ENCODE data around the gene RUNDC1.

The RUNDC1 gene

DNA sequence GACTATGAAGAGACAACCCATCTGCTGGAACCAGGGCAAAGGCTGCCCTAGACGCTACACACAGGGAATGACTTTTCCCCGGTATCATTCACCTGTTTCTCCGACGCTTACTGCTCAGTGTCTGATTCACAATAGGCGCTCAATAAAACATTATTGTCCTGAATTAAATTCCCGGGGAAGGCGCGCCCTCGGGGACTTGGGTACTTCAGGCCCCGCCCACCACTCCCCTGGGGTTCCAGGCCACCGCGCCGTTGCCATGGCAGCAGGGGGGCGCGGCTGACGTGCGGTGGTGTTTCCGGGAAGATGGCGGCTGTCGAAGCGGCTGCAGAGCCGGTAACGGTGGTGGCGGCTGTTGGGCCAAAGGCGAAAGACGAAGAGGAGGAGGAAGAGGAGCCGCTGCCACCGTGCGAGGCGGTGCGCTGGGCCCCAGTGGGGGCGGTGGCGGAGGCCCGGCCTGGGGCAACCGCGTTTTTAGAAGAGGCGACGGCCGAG lies at the start of gene RUNDC1:
TSS of gene RUNDC1 (plus strand) at position 292 of the 492 bp plus-strand sequence. CDS start at position 304, 12 bp downstream.
- H3K9ac ChIP-seq (ENCODE audit: low read length): peak within 1 kb of the TSS; percentile 44
- H3K36me3 ChIP-seq (ENCODE audit: insufficient read depth, low read length): peaks cover 5% of the 10 kb centered on the region
- peak within 1 kb of the TSS; percentile 85 to 88 for H3K4me3 ChIP-seq (ENCODE audit: low read depth in 1 of 2, low read length in 2 of 2)
- H3K9me3 ChIP-seq (ENCODE audit: low read length): no peaks in the 10 kb centered on the region
- peak within 1 kb of the TSS; percentile 98 for H3K27ac ChIP-seq (ENCODE audit: low read depth, low read length)
- peaks cover 29% of the 10 kb centered on the region for H3K4me1 ChIP-seq (ENCODE audit: insufficient read depth, low read length)
- no peaks in the 10 kb centered on the region for H3K27me3 ChIP-seq (ENCODE audit: control insufficient read depth in 1 of 2, insufficient read depth in 2 of 2, low read length in 2 of 2)

DNA sequence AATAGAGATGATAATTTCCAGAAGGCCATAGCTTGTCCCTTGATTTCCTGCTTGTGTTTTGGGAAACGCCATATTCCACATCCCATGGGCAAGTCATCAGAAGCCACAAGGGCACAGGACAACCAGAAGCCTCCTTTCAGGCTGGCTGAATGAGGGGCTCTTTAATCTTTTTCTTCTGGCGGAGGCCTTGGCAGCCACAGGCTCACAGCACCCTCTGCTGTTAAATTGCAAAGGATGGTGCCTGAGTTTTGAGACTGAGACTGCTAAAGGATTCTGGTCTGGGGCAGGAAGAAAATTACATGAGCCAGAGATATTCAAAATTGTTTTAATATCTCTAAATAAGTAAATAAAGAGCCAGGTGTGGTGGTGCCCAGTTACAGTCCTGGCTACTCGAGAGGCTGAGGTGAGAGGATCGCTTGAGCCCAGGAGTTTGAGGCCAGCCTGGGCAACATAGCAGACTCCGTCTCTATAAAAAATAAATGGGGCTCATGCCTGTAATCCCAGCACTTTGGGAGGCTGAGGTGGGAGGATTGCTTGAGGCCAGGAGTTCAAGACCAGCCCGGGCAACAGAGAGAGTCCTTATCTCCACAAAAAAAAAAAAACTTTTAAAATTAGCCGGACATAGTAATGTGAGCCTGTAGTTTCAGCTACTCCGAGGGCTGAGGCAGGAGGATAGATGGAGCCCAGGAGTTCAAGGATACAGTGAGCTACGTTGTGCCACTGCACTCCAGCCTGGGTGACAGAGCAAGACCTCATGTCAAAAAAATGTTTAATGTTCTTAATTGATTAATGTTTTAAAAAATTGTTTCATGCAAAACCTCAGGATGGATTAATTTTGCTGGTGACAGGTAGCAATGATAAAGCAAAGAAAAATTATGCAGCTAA lies 42.4 kb upstream of the RUNDC1 start:
- Histone ChIP-seq H3K9ac (ENCODE audit: low read length) (no peak overlapping the region), H3K4me1 (ENCODE audit: insufficient read depth, low read length) (no peaks in the 10 kb centered on the region), H3K36me3 (ENCODE audit: insufficient read depth, low read length) (no peaks in the 10 kb centered on the region), H3K27ac (ENCODE audit: low read depth, low read length) (no peak overlapping the region), H3K4me3 (ENCODE audit: low read depth in 1 of 2, low read length in 2 of 2) (no peak overlapping the region), H3K9me3 (ENCODE audit: low read length) (no peaks in the 10 kb centered on the region), H3K27me3 (ENCODE audit: control insufficient read depth in 1 of 2, insufficient read depth in 2 of 2, low read length in 2 of 2) (no peaks in the 10 kb centered on the region)

DNA sequence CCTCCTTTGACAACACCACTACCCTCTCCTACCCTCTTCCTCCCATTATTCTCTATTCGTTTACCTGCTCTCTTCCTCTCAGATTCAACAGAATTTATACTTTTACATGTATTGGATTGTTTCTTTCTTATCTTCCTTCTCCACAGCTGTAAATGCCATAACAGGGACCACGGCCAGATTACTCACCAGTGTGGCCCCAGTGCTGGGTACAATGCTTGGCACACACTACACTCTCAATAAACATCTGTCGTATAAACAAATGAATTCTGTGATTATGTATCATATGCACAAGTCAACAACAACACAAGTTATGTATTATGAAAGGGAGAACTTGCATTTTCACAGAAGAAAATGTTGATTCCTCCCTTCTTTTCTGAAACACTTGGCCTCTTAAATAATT lies 36.2 kb upstream of the RUNDC1 start:
- H3K4me3 ChIP-seq (ENCODE audit: low read depth in 1 of 2, low read length in 2 of 2): no peak overlapping the region
- peaks cover 7% of the 10 kb centered on the region for H3K36me3 ChIP-seq (ENCODE audit: insufficient read depth, low read length)
- H3K9me3 ChIP-seq (ENCODE audit: low read length): no peaks in the 10 kb centered on the region
- no peak overlapping the region for H3K9ac ChIP-seq (ENCODE audit: low read length)
- H3K27me3 ChIP-seq (ENCODE audit: control insufficient read depth in 1 of 2, insufficient read depth in 2 of 2, low read length in 2 of 2): no peaks in the 10 kb centered on the region
- no peaks in the 10 kb centered on the region for H3K4me1 ChIP-seq (ENCODE audit: insufficient read depth, low read length)
- no peak overlapping the region for H3K27ac ChIP-seq (ENCODE audit: low read depth, low read length)

- peaks cover 24% of the 10 kb centered on the region for H3K36me3 ChIP-seq (ENCODE audit: insufficient read depth, low read length)
- no peak overlapping the region for H3K9ac ChIP-seq (ENCODE audit: low read length)
- H3K4me3 ChIP-seq (ENCODE audit: low read depth in 1 of 2, low read length in 2 of 2): no peak overlapping the region
- H3K9me3 ChIP-seq (ENCODE audit: low read length): no peaks in the 10 kb centered on the region
- H3K27ac ChIP-seq (ENCODE audit: low read depth, low read length): no peak overlapping the region
- no peaks in the 10 kb centered on the region for H3K4me1 ChIP-seq (ENCODE audit: insufficient read depth, low read length)
- no peaks in the 10 kb centered on the region for H3K27me3 ChIP-seq (ENCODE audit: control insufficient read depth in 1 of 2, insufficient read depth in 2 of 2, low read length in 2 of 2)
Measured at GRCh38 chr17:42946812-42947211, 33.6 kb upstream of the RUNDC1 start.

DNA sequence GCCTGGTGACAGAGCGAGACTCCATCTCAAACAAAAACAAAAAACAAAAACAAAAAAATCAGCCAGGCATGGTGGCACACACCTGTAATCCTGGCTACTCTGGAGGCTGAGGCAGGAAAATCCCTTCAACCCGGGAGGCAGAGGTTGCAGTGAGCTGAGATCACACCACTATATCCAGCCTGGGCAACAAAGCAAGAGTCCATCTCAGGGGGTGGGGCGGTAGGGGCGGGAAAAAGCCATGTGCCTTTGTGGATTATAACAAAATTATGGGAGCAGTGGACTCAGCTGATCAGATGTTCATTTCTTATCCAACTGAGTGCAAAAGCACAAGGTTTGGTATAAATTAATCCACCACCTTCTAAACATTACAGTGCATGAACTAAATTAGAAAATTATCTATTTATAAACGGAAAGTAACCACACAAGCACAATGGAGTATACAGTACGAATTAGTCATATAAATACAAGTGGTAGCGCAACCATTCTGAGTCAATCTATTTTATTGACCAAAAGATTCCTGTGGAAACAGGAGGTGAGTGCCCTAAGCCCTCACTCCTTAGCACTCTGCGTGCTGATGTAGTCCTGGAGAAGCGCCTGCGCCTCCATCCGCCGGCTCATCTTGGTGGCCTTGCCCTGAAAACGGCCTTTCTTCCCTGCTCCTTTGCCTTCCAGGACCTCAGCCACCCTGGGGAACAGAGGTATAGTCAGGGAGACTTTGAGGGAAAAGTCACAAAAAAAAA lies 30.2 kb upstream of the RUNDC1 start:
- peaks cover 50% of the 10 kb centered on the region for H3K36me3 ChIP-seq (ENCODE audit: insufficient read depth, low read length)
- no peak overlapping the region for H3K4me3 ChIP-seq (ENCODE audit: low read depth in 1 of 2, low read length in 2 of 2)
- no peak overlapping the region for H3K27ac ChIP-seq (ENCODE audit: low read depth, low read length)
- no peaks in the 10 kb centered on the region for H3K9me3 ChIP-seq (ENCODE audit: low read length)
- H3K9ac ChIP-seq (ENCODE audit: low read length): no peak overlapping the region
- H3K4me1 ChIP-seq (ENCODE audit: insufficient read depth, low read length): no peaks in the 10 kb centered on the region
- H3K27me3 ChIP-seq (ENCODE audit: control insufficient read depth in 1 of 2, insufficient read depth in 2 of 2, low read length in 2 of 2): no peaks in the 10 kb centered on the region

- Histone ChIP-seq H3K9ac (ENCODE audit: low read length) (no peak overlapping the region), H3K4me3 (ENCODE audit: low read depth in 1 of 2, low read length in 2 of 2) (no peak overlapping the region), H3K36me3 (ENCODE audit: insufficient read depth, low read length) (peaks cover 69% of the 10 kb centered on the region), H3K27ac (ENCODE audit: low read depth, low read length) (no peak overlapping the region), H3K9me3 (ENCODE audit: low read length) (no peaks in the 10 kb centered on the region), H3K27me3 (ENCODE audit: control insufficient read depth in 1 of 2, insufficient read depth in 2 of 2, low read length in 2 of 2) (no peaks in the 10 kb centered on the region), H3K4me1 (ENCODE audit: insufficient read depth, low read length) (no peaks in the 10 kb centered on the region)
Measured at GRCh38 chr17:42953669-42954068, 26.7 kb upstream of the RUNDC1 start.

DNA sequence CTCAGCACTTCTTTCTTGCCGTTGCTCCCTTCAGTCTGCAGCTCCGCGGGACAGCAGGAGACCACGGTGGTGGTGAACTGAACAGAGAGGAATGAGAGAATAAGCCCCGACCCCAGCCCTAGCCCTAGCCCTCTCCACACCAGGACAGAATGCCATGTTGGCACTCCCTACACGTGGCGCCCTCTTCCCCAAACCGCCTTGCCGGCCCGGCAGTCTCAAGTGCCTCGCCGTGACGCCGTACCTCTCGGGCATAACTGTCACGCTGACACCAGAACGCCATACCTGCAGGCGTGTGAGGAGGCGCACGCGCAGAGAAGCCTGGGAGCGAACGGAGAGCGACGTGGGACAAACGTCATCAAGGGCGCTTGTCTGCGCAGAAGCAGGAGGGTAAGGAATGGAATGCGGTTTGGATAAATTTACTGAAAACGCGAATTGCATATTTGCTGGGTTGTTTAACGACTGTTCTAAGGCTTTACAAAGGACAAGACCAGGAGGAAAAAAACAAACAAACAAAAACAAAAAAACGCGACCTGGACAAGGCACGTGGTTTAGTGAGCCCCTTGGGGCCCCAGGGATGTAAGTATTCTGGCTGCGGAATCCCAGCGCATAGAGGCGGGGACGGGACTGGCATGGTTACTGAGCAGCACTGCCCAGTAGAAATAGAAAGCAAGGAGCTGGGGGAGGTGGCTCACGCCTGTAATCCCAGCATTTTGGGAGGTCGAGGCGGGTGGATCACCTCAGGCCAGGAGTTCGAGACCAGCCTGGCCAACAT lies 16.0 kb upstream of the RUNDC1 start, which contains the start of gene AARSD1:
TSS of gene AARSD1 (minus strand) at position 294 of the 772 bp plus-strand sequence. CDS start at position 280, 14 bp downstream.
- no peaks in the 10 kb centered on the region for H3K27me3 ChIP-seq (ENCODE audit: control insufficient read depth in 1 of 2, insufficient read depth in 2 of 2, low read length in 2 of 2)
- H3K4me3 ChIP-seq (ENCODE audit: low read depth in 1 of 2, low read length in 2 of 2): peak within 1 kb of the TSS; percentile 43 to 79
- no peaks in the 10 kb centered on the region for H3K4me1 ChIP-seq (ENCODE audit: insufficient read depth, low read length)
- H3K9ac ChIP-seq (ENCODE audit: low read length): peak within 1 kb of the TSS; percentile 69
- peaks cover 22% of the 10 kb centered on the region for H3K36me3 ChIP-seq (ENCODE audit: insufficient read depth, low read length)
- no peaks in the 10 kb centered on the region for H3K9me3 ChIP-seq (ENCODE audit: low read length)
- H3K27ac ChIP-seq (ENCODE audit: low read depth, low read length): peak within 1 kb of the TSS; percentile 89

GRCh38 chr17:42967925-42968324 lies 12.4 kb upstream of the RUNDC1 start:
- H3K36me3 ChIP-seq (ENCODE audit: insufficient read depth, low read length): no peaks in the 10 kb centered on the region

DNA sequence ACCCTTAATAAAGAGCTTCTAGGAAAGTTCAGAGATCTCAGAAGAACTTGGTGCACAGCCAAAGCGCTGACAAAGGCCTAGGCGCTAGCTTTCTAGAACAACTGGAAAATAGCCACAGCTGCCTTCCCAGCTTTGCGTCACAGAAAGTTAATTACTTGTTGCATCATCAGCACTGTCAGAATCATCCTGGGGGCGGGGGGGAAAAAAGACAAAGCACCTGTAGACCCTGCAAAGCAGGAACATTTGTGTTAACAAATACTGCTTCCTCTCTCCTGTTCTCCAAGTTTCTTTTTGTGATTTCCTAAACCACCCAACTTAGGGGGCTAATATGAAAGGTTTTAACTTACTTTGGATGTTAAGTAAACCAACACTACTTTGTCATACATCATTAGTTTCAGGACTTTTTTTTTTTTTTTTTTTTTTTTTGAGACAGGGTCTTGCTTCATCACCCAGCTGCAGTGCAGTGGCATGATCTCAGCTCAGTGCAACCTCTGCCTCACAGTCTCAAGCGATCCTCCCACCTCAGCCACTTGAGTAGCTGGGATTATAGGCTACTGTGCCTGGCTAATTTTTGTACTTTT lies 11.3 kb upstream of the RUNDC1 start:
- H3K27ac ChIP-seq (ENCODE audit: low read depth, low read length): no peak overlapping the region
- H3K4me1 ChIP-seq (ENCODE audit: insufficient read depth, low read length): no peaks in the 10 kb centered on the region
- no peaks in the 10 kb centered on the region for H3K36me3 ChIP-seq (ENCODE audit: insufficient read depth, low read length)
- H3K9me3 ChIP-seq (ENCODE audit: low read length): no peaks in the 10 kb centered on the region
- H3K4me3 ChIP-seq (ENCODE audit: low read depth in 1 of 2, low read length in 2 of 2): no peak overlapping the region
- no peak overlapping the region for H3K9ac ChIP-seq (ENCODE audit: low read length)
- no peaks in the 10 kb centered on the region for H3K27me3 ChIP-seq (ENCODE audit: control insufficient read depth in 1 of 2, insufficient read depth in 2 of 2, low read length in 2 of 2)

More at GRCh38 chr17:42967925-42968324, 12.4 kb upstream of the RUNDC1 start:
- Histone ChIP-seq H3K4me1 (ENCODE audit: insufficient read depth, low read length) (no peaks in the 10 kb centered on the region), H3K9ac (ENCODE audit: low read length) (no peak overlapping the region), H3K27ac (ENCODE audit: low read depth, low read length) (no peak overlapping the region), H3K9me3 (ENCODE audit: low read length) (no peaks in the 10 kb centered on the region), H3K27me3 (ENCODE audit: control insufficient read depth in 1 of 2, insufficient read depth in 2 of 2, low read length in 2 of 2) (no peaks in the 10 kb centered on the region), H3K4me3 (ENCODE audit: low read depth in 1 of 2, low read length in 2 of 2) (no peak overlapping the region)

- H3K4me1 ChIP-seq (ENCODE audit: insufficient read depth, low read length): no peaks in the 10 kb centered on the region
- no peaks in the 10 kb centered on the region for H3K36me3 ChIP-seq (ENCODE audit: insufficient read depth, low read length)
- no peak overlapping the region for H3K9ac ChIP-seq (ENCODE audit: low read length)
- H3K27ac ChIP-seq (ENCODE audit: low read depth, low read length): no peak overlapping the region
- no peak overlapping the region for H3K4me3 ChIP-seq (ENCODE audit: low read depth in 1 of 2, low read length in 2 of 2)
- H3K27me3 ChIP-seq (ENCODE audit: control insufficient read depth in 1 of 2, insufficient read depth in 2 of 2, low read length in 2 of 2): no peaks in the 10 kb centered on the region
- no peaks in the 10 kb centered on the region for H3K9me3 ChIP-seq (ENCODE audit: low read length)
Measured at GRCh38 chr17:42971589-42971988, 8.8 kb upstream of the RUNDC1 start.

Data from muscle layer of colon (tissue), 2 donors.